Measurements from ENCODE around the gene KAZN.

DNA sequence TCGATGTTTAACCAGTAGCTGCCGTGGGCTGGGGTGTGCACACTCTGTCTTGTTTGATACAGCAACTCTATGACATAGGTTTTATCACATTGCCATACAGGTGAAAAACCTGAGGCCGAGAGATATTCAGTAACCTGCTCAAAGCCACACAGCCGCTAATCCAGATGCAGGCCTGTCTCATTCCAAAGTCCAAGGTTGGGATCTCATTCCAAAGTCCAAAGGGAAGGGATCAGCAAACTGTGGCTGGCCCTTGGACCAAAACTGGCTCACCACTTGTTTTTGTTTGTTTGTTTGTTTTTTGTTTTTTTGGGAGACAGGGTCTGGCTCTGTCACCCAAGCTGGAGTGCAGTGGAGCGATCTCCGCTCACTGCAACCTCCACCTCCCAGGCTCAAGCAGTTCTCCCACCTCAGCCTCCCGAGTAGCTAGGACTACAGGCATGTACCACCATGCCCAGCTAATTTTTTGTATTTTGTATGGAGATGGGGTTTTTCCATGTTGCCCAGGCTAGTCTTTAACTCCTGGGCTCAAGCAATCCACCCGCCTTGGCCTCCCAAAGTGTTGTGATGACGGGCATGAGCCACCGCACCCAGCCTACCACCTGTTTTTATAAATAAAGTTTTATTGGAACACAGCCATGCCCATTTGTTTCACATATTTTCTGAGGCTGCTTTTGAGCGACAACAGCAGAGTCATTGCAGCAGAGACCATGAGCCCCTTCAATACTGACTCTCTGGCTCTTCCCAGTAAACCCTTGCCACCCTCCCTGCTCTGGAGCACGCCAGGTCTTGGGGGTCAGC is 391.6 kb downstream of the KAZN start:
- TF ChIP-seq, protein P1, sequence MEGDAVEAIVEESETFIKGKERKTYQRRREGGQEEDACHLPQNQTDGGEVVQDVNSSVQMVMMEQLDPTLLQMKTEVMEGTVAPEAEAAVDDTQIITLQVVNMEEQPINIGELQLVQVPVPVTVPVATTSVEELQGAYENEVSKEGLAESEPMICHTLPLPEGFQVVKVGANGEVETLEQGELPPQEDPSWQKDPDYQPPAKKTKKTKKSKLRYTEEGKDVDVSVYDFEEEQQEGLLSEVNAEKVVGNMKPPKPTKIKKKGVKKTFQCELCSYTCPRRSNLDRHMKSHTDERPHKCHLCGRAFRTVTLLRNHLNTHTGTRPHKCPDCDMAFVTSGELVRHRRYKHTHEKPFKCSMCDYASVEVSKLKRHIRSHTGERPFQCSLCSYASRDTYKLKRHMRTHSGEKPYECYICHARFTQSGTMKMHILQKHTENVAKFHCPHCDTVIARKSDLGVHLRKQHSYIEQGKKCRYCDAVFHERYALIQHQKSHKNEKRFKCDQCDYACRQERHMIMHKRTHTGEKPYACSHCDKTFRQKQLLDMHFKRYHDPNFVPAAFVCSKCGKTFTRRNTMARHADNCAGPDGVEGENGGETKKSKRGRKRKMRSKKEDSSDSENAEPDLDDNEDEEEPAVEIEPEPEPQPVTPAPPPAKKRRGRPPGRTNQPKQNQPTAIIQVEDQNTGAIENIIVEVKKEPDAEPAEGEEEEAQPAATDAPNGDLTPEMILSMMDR (IDR thresholded peaks at IDR 0.05; ENCODE audit: low read depth, low read length, poor library complexity, severe bottlenecking): no peak
- no peak for TF ChIP-seq EZH2phosphoT487 (IDR thresholded peaks at IDR 0.05; ENCODE audit: borderline replicate concordance, low read length)
